ENCODE measurements around the gene SP9.

Gene SP9

GRCh38 chr2:174333372-174334277, 1.1 kb upstream of the SP9 start:
- DNase-seq, result no peak

GRCh38 chr2:174334278-174334715, 457 bp upstream of the SP9 start:
- no peak for DNase-seq

GRCh38 chr2:174335254-174335987, 667 bp downstream of the SP9 start:
- no peak for DNase-seq

- DNase-seq, result peak; percentile 25
Observed at GRCh38 chr2:174335988-174336500, 1.3 kb downstream of the SP9 start.

- DNase-seq, result peak; percentile 33
Observed at GRCh38 chr2:174336501-174337336, 2.0 kb downstream of the SP9 start.

- peak; percentile 18 for DNase-seq
Observed at GRCh38 chr2:174337337-174338146, 2.8 kb downstream of the SP9 start.

GRCh38 chr2:174338147-174338605, 3.4 kb downstream of the SP9 start:
- no peak for DNase-seq

- DNase-seq, result no peak
Observed at GRCh38 chr2:174338671-174339560, 4.2 kb downstream of the SP9 start.

GRCh38 chr2:174339561-174340399, 5.0 kb downstream of the SP9 start:
- no peak for DNase-seq

GRCh38 chr2:174340400-174341292, 5.9 kb downstream of the SP9 start:
- no peak for DNase-seq

- DNase-seq, result peak; percentile 44
Observed at GRCh38 chr2:174341293-174341994, 6.7 kb downstream of the SP9 start.

GRCh38 chr2:174341995-174342685, 7.4 kb downstream of the SP9 start:
- DNase-seq, result no peak

- no peak for DNase-seq
Observed at GRCh38 chr2:174342686-174343342, 8.1 kb downstream of the SP9 start.

- no peak for DNase-seq
Observed at GRCh38 chr2:174343343-174343622, 8.5 kb downstream of the SP9 start.

- no peak for DNase-seq
Observed at GRCh38 chr2:174343623-174344455, 9.1 kb downstream of the SP9 start.

Data from GF-D8 (cell line).